HEK293 (cell line): ENCODE results near the gene OR10A3.

Experiments
- BCL11A ChIP-seq: fragments of 450-650 bp; formaldehyde crosslinking; IDR thresholded peaks from 2 replicates; pipeline ENCODE4 v1.5.1; 2016; ENCODE audit warnings: low read depth, missing biosample characterization, missing genetic modification characterization
- RBAK ChIP-seq: fragments of 450-650 bp; formaldehyde crosslinking; IDR thresholded peaks from 2 replicates; pipeline ENCODE4 v1.5.1; 2016; ENCODE audit warnings: missing biosample characterization, missing genetic modification characterization
- SETDB1 ChIP-seq: IDR thresholded peaks from one replicate; pipeline ENCODE4 v1.6.1; 2017; ENCODE audit warnings: mild to moderate bottlenecking, low read length, moderate library complexity, mixed read lengths; ENCODE audit not compliant: insufficient read length
- TCF7L2 ChIP-seq: IDR thresholded peaks from 2 replicates; pipeline ENCODE4 v1.6.1; 2011; ENCODE audit warnings: low read depth, mild to moderate bottlenecking, inconsistent platforms, low read length, moderate library complexity, borderline replicate concordance
- ZFP41 ChIP-seq: fragments of 450-650 bp; formaldehyde crosslinking; IDR thresholded peaks from 2 replicates; pipeline ENCODE4 v1.5.1; 2016; ENCODE audit warnings: missing biosample characterization, missing genetic modification characterization, borderline replicate concordance
- ZNF132 ChIP-seq: fragments of 450-650 bp; formaldehyde crosslinking; IDR thresholded peaks from 2 replicates; pipeline ENCODE4 v1.5.1; 2017; ENCODE audit warnings: missing biosample characterization, missing genetic modification characterization, borderline replicate concordance
- ZNF155 ChIP-seq: fragments of 450-650 bp; formaldehyde crosslinking; IDR thresholded peaks from 2 replicates; pipeline ENCODE4 v1.5.1; 2016; ENCODE audit warnings: missing biosample characterization, missing genetic modification characterization
- ZNF184 ChIP-seq: fragments of 450-650 bp; IDR thresholded peaks from 2 replicates; pipeline ENCODE4 v1.5.1; 2018; ENCODE audit warnings: missing biosample characterization, mild to moderate bottlenecking, missing genetic modification characterization
- ZNF214 ChIP-seq: fragments of 450-650 bp; formaldehyde crosslinking; IDR thresholded peaks from 2 replicates; pipeline ENCODE4 v1.5.1; 2017; ENCODE audit warnings: missing biosample characterization, mild to moderate bottlenecking, missing genetic modification characterization, borderline replicate concordance
- ZNF23 ChIP-seq: fragments of 450-650 bp; formaldehyde crosslinking; IDR thresholded peaks from 2 replicates; pipeline ENCODE4 v1.5.1; 2016; ENCODE audit warnings: missing biosample characterization, missing genetic modification characterization, borderline replicate concordance
- ZNF24 ChIP-seq: fragments of 450-650 bp; formaldehyde crosslinking; IDR thresholded peaks from 2 replicates; pipeline ENCODE4 v1.5.1; 2016; ENCODE audit warnings: missing biosample characterization, missing genetic modification characterization
- ZNF280D ChIP-seq: fragments of 450-650 bp; formaldehyde crosslinking; IDR thresholded peaks from 2 replicates; pipeline ENCODE4 v1.5.1; 2016; ENCODE audit warnings: missing biosample characterization, missing genetic modification characterization
- ZNF341 ChIP-seq: fragments of 450-650 bp; formaldehyde crosslinking; IDR thresholded peaks from 2 replicates; pipeline ENCODE4; 2016; ENCODE audit warnings: low read depth, missing biosample characterization, missing genetic modification characterization
- ZNF37A ChIP-seq: fragments of 450-650 bp; IDR thresholded peaks from 2 replicates; pipeline ENCODE4 v1.5.1; 2018; ENCODE audit warnings: missing biosample characterization, missing genetic modification characterization
- ZNF518A ChIP-seq: fragments of 450-650 bp; formaldehyde crosslinking; conservative IDR thresholded peaks from 2 replicates; pipeline ENCODE4 v1.5.1; 2016; ENCODE audit warnings: low read depth, missing biosample characterization, missing genetic modification characterization
- ZNF585B ChIP-seq: fragments of 450-650 bp; formaldehyde crosslinking; IDR thresholded peaks from 2 replicates; pipeline ENCODE4 v1.5.1; 2016; ENCODE audit warnings: missing biosample characterization, missing genetic modification characterization
- ZNF596 ChIP-seq: fragments of 450-650 bp; IDR thresholded peaks from 2 replicates; pipeline ENCODE4 v1.5.0; 2018; ENCODE audit warnings: missing biosample characterization, mild to moderate bottlenecking, missing genetic modification characterization, moderate library complexity
- ZNF639 ChIP-seq: fragments of 450-650 bp; formaldehyde crosslinking; IDR thresholded peaks from 2 replicates; pipeline ENCODE4 v1.5.1; 2016; ENCODE audit warnings: missing biosample characterization, missing genetic modification characterization
- ZNF76 ChIP-seq: fragments of 450-650 bp; formaldehyde crosslinking; IDR thresholded peaks from 2 replicates; pipeline ENCODE4; 2016; ENCODE audit warnings: low read depth, missing biosample characterization, missing genetic modification characterization, borderline replicate concordance
- ZNF768 ChIP-seq: fragments of 450-650 bp; formaldehyde crosslinking; IDR thresholded peaks from 2 replicates; pipeline ENCODE4 v1.5.1; 2018; ENCODE audit warnings: missing biosample characterization, mild to moderate bottlenecking, missing genetic modification characterization
- ZSCAN23 ChIP-seq: fragments of 450-650 bp; formaldehyde crosslinking; IDR thresholded peaks from 2 replicates; pipeline ENCODE4 v1.5.1; 2016; ENCODE audit warnings: missing biosample characterization, missing genetic modification characterization
- ZSCAN30 ChIP-seq: fragments of 450-650 bp; IDR thresholded peaks from 2 replicates; pipeline ENCODE4 v1.5.1; 2018; ENCODE audit warnings: missing biosample characterization, mild to moderate bottlenecking, missing genetic modification characterization, moderate library complexity
- ZSCAN5A ChIP-seq: fragments of 450-650 bp; formaldehyde crosslinking; IDR thresholded peaks from 2 replicates; pipeline ENCODE4 v1.5.1; 2016; ENCODE audit warnings: missing biosample characterization, missing genetic modification characterization
- TF ChIP-seq, protein P1 (sequence below): fragments of 450-650 bp; formaldehyde crosslinking; IDR thresholded peaks from 2 replicates; pipeline ENCODE4 v1.5.1; 2016; ENCODE audit warnings: missing biosample characterization, missing genetic modification characterization
- TF ChIP-seq, protein P2 (sequence below): fragments of 450-650 bp; formaldehyde crosslinking; optimal IDR thresholded peaks from 2 replicates; pipeline ENCODE3; 2016; ENCODE audit warnings: missing biosample characterization, mild to moderate bottlenecking, missing genetic modification characterization

OR10A3 gene

GRCh38 chr11:7986768-7987559 lies 45.5 kb upstream of the OR10A3 start, which contains the start of gene EIF3F (continued):
- no peak for TF ChIP-seq RBAK (tag by site-specific recombination)
- peak; percentile 59; the same call in 1 of the 2 replicates for TF ChIP-seq TCF7L2
- peak; percentile 79 for TF ChIP-seq ZNF184 (tag by site-specific recombination)
- TF ChIP-seq ZNF518A (tag by site-specific recombination), result peak; percentile 96
- no peak for TF ChIP-seq ZFP41 (tag by site-specific recombination)
- TF ChIP-seq ZSCAN23 (tag by site-specific recombination), result no peak
- no peak for TF ChIP-seq ZNF37A (tag by site-specific recombination)
- peak; percentile 89 for TF ChIP-seq ZSCAN30 (tag by site-specific recombination)
- no peak for TF ChIP-seq ZNF341 (tag by site-specific recombination)
- TF ChIP-seq SETDB1, result peak; percentile 45
- no peak for TF ChIP-seq ZNF768 (tag by site-specific recombination)
- TF ChIP-seq ZSCAN5A (tag by site-specific recombination), result 0 out of 2 replicates have a peak, but pooled peaks have one; percentile 39
- TF ChIP-seq ZNF585B, result no peak
- TF ChIP-seq ZNF280D, result no peak
- peak; percentile 63; the same call in 1 of the 2 replicates for TF ChIP-seq ZNF24
- no peak for TF ChIP-seq BCL11A (tag by site-specific recombination)
- no peak for TF ChIP-seq ZNF596 (tag by site-specific recombination)
- no peak for TF ChIP-seq ZNF132 (tag by site-specific recombination)
- peak; percentile 75 for TF ChIP-seq ZNF76
- TF ChIP-seq ZNF639 (tag by site-specific recombination), result peak; percentile 96
- TF ChIP-seq, protein P1, sequence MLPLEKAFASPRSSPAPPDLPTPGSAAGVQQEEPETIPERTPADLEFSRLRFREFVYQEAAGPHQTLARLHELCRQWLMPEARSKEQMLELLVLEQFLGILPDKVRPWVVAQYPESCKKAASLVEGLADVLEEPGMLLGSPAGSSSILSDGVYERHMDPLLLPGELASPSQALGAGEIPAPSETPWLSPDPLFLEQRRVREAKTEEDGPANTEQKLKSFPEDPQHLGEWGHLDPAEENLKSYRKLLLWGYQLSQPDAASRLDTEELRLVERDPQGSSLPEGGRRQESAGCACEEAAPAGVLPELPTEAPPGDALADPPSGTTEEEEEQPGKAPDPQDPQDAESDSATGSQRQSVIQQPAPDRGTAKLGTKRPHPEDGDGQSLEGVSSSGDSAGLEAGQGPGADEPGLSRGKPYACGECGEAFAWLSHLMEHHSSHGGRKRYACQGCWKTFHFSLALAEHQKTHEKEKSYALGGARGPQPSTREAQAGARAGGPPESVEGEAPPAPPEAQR, result 0 out of 2 replicates have a peak, but pooled peaks have one; percentile 48
- no peak for TF ChIP-seq ZNF214 (tag by site-specific recombination)
- TF ChIP-seq, protein P2, sequence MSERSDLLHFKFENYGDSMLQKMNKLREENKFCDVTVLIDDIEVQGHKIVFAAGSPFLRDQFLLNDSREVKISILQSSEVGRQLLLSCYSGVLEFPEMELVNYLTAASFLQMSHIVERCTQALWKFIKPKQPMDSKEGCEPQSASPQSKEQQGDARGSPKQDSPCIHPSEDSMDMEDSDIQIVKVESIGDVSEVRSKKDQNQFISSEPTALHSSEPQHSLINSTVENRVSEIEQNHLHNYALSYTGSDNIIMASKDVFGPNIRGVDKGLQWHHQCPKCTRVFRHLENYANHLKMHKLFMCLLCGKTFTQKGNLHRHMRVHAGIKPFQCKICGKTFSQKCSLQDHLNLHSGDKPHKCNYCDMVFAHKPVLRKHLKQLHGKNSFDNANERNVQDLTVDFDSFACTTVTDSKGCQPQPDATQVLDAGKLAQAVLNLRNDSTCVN (tag by site-specific recombination), result peak; percentile 3
- no peak for TF ChIP-seq ZNF155 (tag by site-specific recombination)
- TF ChIP-seq ZNF23, result no peak
